Breast epithelium (tissue), 4 donors: ENCODE measurements around the gene SNX24. TPM values are rescaled to one million over a fixed set of nuclear protein-coding genes. Genes with fewer than 3 reads are reported as not detected.

Experiments
- DNase-seq, 2 donors: peaks; one replicate each; pipeline ENCODE4 v3.0.0-alpha.2; 2019; ENCODE audit warnings: low spot score in 2 of 2
- H3K27ac ChIP-seq, 2 donors: fragments of 200-600 bp; sonication (generic) in 1 of 2; one replicate each; pipeline ENCODE4 v1.5.1; 2016 to 2019; ENCODE audit warnings: mild to moderate bottlenecking in 1 of 2
- H3K27me3 ChIP-seq, 2 donors: fragments of 200-600 bp; sonication (generic) in 1 of 2; one replicate each; pipeline versions ENCODE4 v1.5.1 to v1.6.0; 2017 to 2019; ENCODE audit warnings: control low read depth in 1 of 2, mild to moderate bottlenecking in 1 of 2
- H3K36me3 ChIP-seq: fragments of 200-600 bp; one replicate; pipeline ENCODE4 v1.5.1; 2019
- H3K4me1 ChIP-seq, 2 donors: fragments of 200-600 bp; sonication (generic); one replicate each; pipeline ENCODE4 v1.5.1; 2016 to 2019; ENCODE audit warnings: control low read depth in 1 of 2
- H3K4me3 ChIP-seq, 3 donors: fragments of 200-600 bp; sonication (generic); 1 replicate in 2 of 3; 2 replicates in 1 of 3; pipeline ENCODE4 v1.5.1; 2016 to 2019; ENCODE audit warnings: mild to moderate bottlenecking in 3 of 3, moderate library complexity in 2 of 3
- H3K9me3 ChIP-seq, 2 donors: fragments of 200-600 bp; sonication (generic) in 1 of 2; one replicate each; pipeline ENCODE4 v1.5.1; 2016 to 2019; ENCODE audit warnings: control low read depth in 1 of 2
- CTCF ChIP-seq, 3 donors: fragments of 450-650 bp; IDR thresholded peaks; one replicate each; pipeline ENCODE4 v1.5.1; 2016 to 2017; ENCODE audit warnings: antibody characterized with exemption in 3 of 3, mild to moderate bottlenecking in 3 of 3, moderate library complexity in 3 of 3
- POLR2A ChIP-seq: fragments of 450-650 bp; IDR thresholded peaks from one replicate; pipeline ENCODE4 v1.6.1; 2016; ENCODE audit warnings: antibody characterized with exemption, mild to moderate bottlenecking, moderate library complexity
- POLR2AphosphoS5 ChIP-seq, 3 donors: sonication (generic); formaldehyde crosslinking; IDR thresholded peaks; one replicate each; pipeline ENCODE4 v1.6.1; 2017; ENCODE audit warnings: antibody characterized with exemption in 3 of 3
- intact Hi-C: fragments of 100-400 bp; cut with DNase I; formaldehyde crosslinking; loops from one replicate; pipeline ENCODE4 v1.15.1; 2023; ENCODE audit warnings: low total_unique reads
- total RNA-seq, 3 donors: library from RNA; depleted of rRNA; stranded (reverse); fragments of >200 nt; gene quantifications; one replicate each; pipeline ENCODE4 v1.1.0, GENCODE V29; 2016

The SNX24 gene
- total RNA-seq, 3 donors from 2014 or later = 13.1 to 18.4 (median 15.4) TPM

- peak; percentile 64 to 83 for DNase-seq
- H3K27me3 ChIP-seq = no peaks in the 10 kb centered on the region
- peak within 1 kb of the TSS; percentile 72 to 93 (median 86) for H3K4me3 ChIP-seq
- no peaks in the 10 kb centered on the region for H3K36me3 ChIP-seq
- peak within 1 kb of the TSS; percentile 94 to 98 for H3K27ac ChIP-seq
- no peaks in the 10 kb centered on the region for H3K9me3 ChIP-seq
- intact Hi-C loops = loop anchor here (10.0 kb wide), 1 partner anchor 308 kb away; no protein-coding TSS in a partner anchor
- TF ChIP-seq POLR2A (no peak), CTCF (IDR thresholded peaks at IDR 0.05) (no peak), POLR2AphosphoS5 (IDR thresholded peaks at IDR 0.05) (peak in 2 of 3 donors; percentile 41 to 45)
- peaks cover 0 to 3% of the 10 kb centered on the region in 2 donors for H3K4me1 ChIP-seq
Measured at GRCh38 chr5:123036391-123037103, 191.1 kb downstream of the SNX24 start, which contains the start of gene PPIC. PPIC (minus strand) TSS chr5:123036725; CDS start chr5:123036625, 100 bp downstream.

GRCh38 chr5:123037104-123037418 is 191.6 kb downstream of the SNX24 start:
- no peaks in the 10 kb centered on the region for H3K27me3 ChIP-seq
- no peaks in the 10 kb centered on the region for H3K36me3 ChIP-seq
- H3K9me3 ChIP-seq = no peaks in the 10 kb centered on the region
- no peak for DNase-seq
- peak overlapping the region; percentile 72 to 93 (median 86) for H3K4me3 ChIP-seq
- peaks cover 0 to 3% of the 10 kb centered on the region in 2 donors for H3K4me1 ChIP-seq
- TF ChIP-seq POLR2AphosphoS5 (IDR thresholded peaks at IDR 0.05) (no peak), CTCF (IDR thresholded peaks at IDR 0.05) (no peak), POLR2A (no peak)
- H3K27ac ChIP-seq = peak overlapping the region; percentile 94 to 98
- intact Hi-C loops = loop anchor here (10.0 kb wide), 1 partner anchor 308 kb away; no protein-coding TSS in a partner anchor

DNA sequence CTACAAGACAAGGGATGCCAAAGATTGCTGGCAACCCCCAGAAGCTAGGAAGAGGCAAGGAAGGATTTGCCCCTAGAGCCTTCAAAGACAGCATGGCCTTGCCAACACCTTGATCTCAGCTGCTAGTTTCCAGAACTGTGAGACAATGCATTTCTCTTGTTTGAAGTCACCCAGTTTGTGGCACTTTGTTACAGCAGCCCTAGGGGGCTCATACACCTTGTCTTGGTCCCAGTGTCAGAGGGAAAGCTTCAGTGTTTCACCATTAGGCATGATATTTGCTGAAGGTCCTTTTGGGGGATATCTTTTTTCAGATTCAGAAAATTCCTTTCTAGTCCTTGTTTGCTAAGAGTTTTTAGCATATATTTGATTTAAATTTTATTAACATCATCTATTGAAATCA is 194.3 kb downstream of the SNX24 start:
- Histone ChIP-seq H3K27ac (no peak overlapping the region), H3K4me1 (peaks cover 0 to 3% of the 10 kb centered on the region in 2 donors), H3K4me3 (no peak overlapping the region), H3K27me3 (no peaks in the 10 kb centered on the region), H3K36me3 (no peaks in the 10 kb centered on the region), H3K9me3 (no peaks in the 10 kb centered on the region)
- intact Hi-C loops = loop anchor here (10.0 kb wide), 1 partner anchor 305 kb away; no protein-coding TSS in a partner anchor
- no peak for TF ChIP-seq POLR2AphosphoS5 (IDR thresholded peaks at IDR 0.05)
- no peak for TF ChIP-seq POLR2A
- no peak for TF ChIP-seq CTCF (IDR thresholded peaks at IDR 0.05)
- DNase-seq = no peak

GRCh38 chr5:123044926-123045617 is 199.7 kb downstream of the SNX24 start:
- no peak overlapping the region for H3K4me3 ChIP-seq
- intact Hi-C loops = no loop called here
- DNase-seq = no peak
- TF ChIP-seq POLR2A (no peak), CTCF (IDR thresholded peaks at IDR 0.05) (no peak), POLR2AphosphoS5 (IDR thresholded peaks at IDR 0.05) (no peak)
- peaks cover 0 to 1% of the 10 kb centered on the region in 2 donors for H3K9me3 ChIP-seq
- H3K27ac ChIP-seq = no peak overlapping the region
- H3K36me3 ChIP-seq = no peaks in the 10 kb centered on the region
- H3K27me3 ChIP-seq = no peaks in the 10 kb centered on the region
- no peaks in the 10 kb centered on the region for H3K4me1 ChIP-seq

- no peaks in the 10 kb centered on the region for H3K4me1 ChIP-seq
- H3K9me3 ChIP-seq = peaks cover 0 to 5% of the 10 kb centered on the region in 2 donors
- TF ChIP-seq POLR2A (no peak), CTCF (IDR thresholded peaks at IDR 0.05) (no peak), POLR2AphosphoS5 (IDR thresholded peaks at IDR 0.05) (no peak)
- H3K4me3 ChIP-seq = no peak overlapping the region
- intact Hi-C loops = loop anchor here (2.0 kb wide), 1 partner anchor 59 kb away; no protein-coding TSS in a partner anchor
- no peak for DNase-seq
- no peaks in the 10 kb centered on the region for H3K27me3 ChIP-seq
- H3K27ac ChIP-seq = no peak overlapping the region
- H3K36me3 ChIP-seq = no peaks in the 10 kb centered on the region
Measured at GRCh38 chr5:123046222-123046621, 200.8 kb downstream of the SNX24 start.
